HFFc6 (cell line): ENCODE measurements around the gene GCLM. TPM values are rescaled to one million over a fixed set of nuclear protein-coding genes. Genes with fewer than 3 reads are reported as not detected.
"Not testable (repeated sequence)": the region's sequence is repeated elsewhere in the genome, so short reads cannot be mapped to it uniquely, and the experiment has no call there.

Experiments
- DNase-seq: peaks from one replicate; pipeline ENCODE4 v3.0.0-alpha.2; 2018
- H3K27ac Mint-ChIP-seq: 2 replicates; pipeline ENCODE4 v1.8.0; 2020; ENCODE audit warnings: mild to moderate bottlenecking, mixed read lengths
- H3K27me3 Mint-ChIP-seq: 2 replicates; pipeline ENCODE4 v1.8.0; 2021; ENCODE audit warnings: mild to moderate bottlenecking, moderate library complexity, mixed read lengths; ENCODE audit not compliant: insufficient read depth
- H3K36me3 Mint-ChIP-seq: 2 replicates; pipeline ENCODE4 v1.8.0; 2021; ENCODE audit warnings: low read depth, mixed read lengths
- H3K4me1 Mint-ChIP-seq: 2 replicates; pipeline ENCODE4 v1.8.0; 2020; ENCODE audit warnings: low read depth, mixed read lengths
- H3K4me3 Mint-ChIP-seq: 2 replicates; pipeline ENCODE4 v1.8.0; 2020; ENCODE audit warnings: mild to moderate bottlenecking, moderate library complexity, mixed read lengths
- H3K9me3 Mint-ChIP-seq: 2 replicates; pipeline ENCODE4 v1.8.0; 2020; ENCODE audit warnings: mild to moderate bottlenecking, mixed read lengths
- CTCF ChIP-seq: fragments of 200-600 bp; sonication (generic); IDR thresholded peaks from 2 replicates; pipeline ENCODE4 v1.5.0; 2021; ENCODE audit warnings: antibody characterized with exemption, mild to moderate bottlenecking
- total RNA-seq, 6 experiments: library from RNA; stranded (reverse); fragmentation: NEBNext Ultra II Directional; extraction: Animal tissue kit (Norgen Biotek cat#: 25700); gene quantifications; 2 replicates in 1 of 6; 3 replicates in 5 of 6; pipeline ENCODE4 v1.2.3, GENCODE V29; 2021

Gene GCLM
- total RNA-seq, 6 experiments from 2014 or later: 35.7 to 42.2 (median 40.8) TPM

GRCh38 chr1:93876244-93876643 is 33.0 kb downstream of the GCLM start:
- Mint-ChIP-seq H3K4me1 (peaks cover 45% of the 10 kb centered on the region), H3K27me3 (no peaks in the 10 kb centered on the region; the same call in 1 of the 2 replicates), H3K4me3 (peak overlapping the region; percentile 55), H3K36me3 (peaks cover 58% of the 10 kb centered on the region), H3K27ac (peak overlapping the region; percentile 8; the same call in 1 of the 2 replicates), H3K9me3 (no peaks in the 10 kb centered on the region)
- DNase-seq: no peak
- TF ChIP-seq CTCF: no peak

GRCh38 chr1:93874025-93874651 is 35.1 kb downstream of the GCLM start:
- Mint-ChIP-seq H3K36me3 (peaks cover 64% of the 10 kb centered on the region), H3K4me3 (no peak overlapping the region), H3K4me1 (peaks cover 26% of the 10 kb centered on the region), H3K27ac (peak overlapping the region; percentile 4; the same call in 1 of the 2 replicates), H3K9me3 (no peaks in the 10 kb centered on the region), H3K27me3 (no peaks in the 10 kb centered on the region; the same call in 1 of the 2 replicates)
- TF ChIP-seq CTCF: peak; percentile 75
- DNase-seq: peak; percentile 30

GRCh38 chr1:93871366-93871765 is 37.9 kb downstream of the GCLM start:
- Mint-ChIP-seq H3K4me1 (peaks cover 11% of the 10 kb centered on the region), H3K27me3 (no peaks in the 10 kb centered on the region), H3K36me3 (peaks cover 48% of the 10 kb centered on the region), H3K27ac (no peak overlapping the region), H3K4me3 (no peak overlapping the region), H3K9me3 (no peaks in the 10 kb centered on the region)
- no peak for DNase-seq
- no peak for TF ChIP-seq CTCF

- no peak for DNase-seq
- Mint-ChIP-seq H3K36me3 (peaks cover 40% of the 10 kb centered on the region), H3K9me3 (no peaks in the 10 kb centered on the region), H3K4me3 (no peak overlapping the region), H3K4me1 (peaks cover 14% of the 10 kb centered on the region), H3K27ac (no peak overlapping the region), H3K27me3 (no peaks in the 10 kb centered on the region)
- no peak for TF ChIP-seq CTCF
Observed at GRCh38 chr1:93869653-93870052, 39.6 kb downstream of the GCLM start.

- not testable (repeated sequence) for H3K27ac Mint-ChIP-seq, DNase-seq, H3K27me3 Mint-ChIP-seq, H3K9me3 Mint-ChIP-seq, H3K4me1 Mint-ChIP-seq, H3K4me3 Mint-ChIP-seq
- peaks cover 30% of the 10 kb centered on the region for H3K36me3 Mint-ChIP-seq
Observed at GRCh38 chr1:93868492-93868891, 40.7 kb downstream of the GCLM start.

GRCh38 chr1:93865253-93865652 is 44.0 kb downstream of the GCLM start:
- Mint-ChIP-seq H3K4me3 (no peak overlapping the region), H3K27ac (no peak overlapping the region), H3K36me3 (peaks cover 14% of the 10 kb centered on the region; the same call in 1 of the 2 replicates), H3K9me3 (no peaks in the 10 kb centered on the region), H3K27me3 (peaks cover 2% of the 10 kb centered on the region; the same call in 1 of the 2 replicates), H3K4me1 (peaks cover 7% of the 10 kb centered on the region)
- no peak for DNase-seq
- no peak for TF ChIP-seq CTCF
